Heart right ventricle (tissue), 16 donors: ENCODE measurements around the gene SEPTIN3. TPM values are rescaled to one million over a fixed set of nuclear protein-coding genes. Genes with fewer than 3 reads are reported as not detected.

Experiments used
- ATAC-seq, 8 donors: fragments of 200-7000 bp; cut with Tn5 transposase; one replicate each; pipeline ENCODE4 v1.9.1; 2020; ENCODE audit warnings: mild to moderate bottlenecking in 8 of 8, moderate library complexity in 8 of 8, moderate number of reproducible peaks in 1 of 8
- DNase-seq, 2 donors: peaks; one replicate each; pipeline ENCODE4 v3.0.0-alpha.2; 2020
- H3K27ac ChIP-seq, 10 donors: fragments of 200-600 bp; sonication (generic) in 2 of 10; one replicate each; pipeline versions ENCODE4 v1.5.0 to v1.8.0; 2020 to 2022; ENCODE audit warnings: mild to moderate bottlenecking in 3 of 10
- H3K27me3 ChIP-seq, 7 donors: fragments of 200-600 bp; one replicate each; pipeline ENCODE4 v1.8.0; 2021 to 2022; ENCODE audit warnings: mild to moderate bottlenecking in 2 of 7
- H3K36me3 ChIP-seq, 9 donors: fragments of 200-600 bp; sonication (generic) in 1 of 9; one replicate each; pipeline versions ENCODE4 v1.5.0 to v1.8.0; 2020 to 2022; ENCODE audit warnings: mild to moderate bottlenecking in 2 of 9
- H3K4me1 ChIP-seq, 9 donors: fragments of 200-600 bp; sonication (generic) in 1 of 9; one replicate each; pipeline versions ENCODE4 v1.5.0 to v1.8.0; 2020 to 2022; ENCODE audit warnings: mild to moderate bottlenecking in 4 of 9
- H3K4me3 ChIP-seq, 10 donors: fragments of 200-600 bp; sonication (generic) in 2 of 10; one replicate each; pipeline versions ENCODE4 v1.5.0 to v1.8.0; 2020 to 2022; ENCODE audit warnings: mild to moderate bottlenecking in 7 of 10, moderate library complexity in 2 of 10
- H3K9me3 ChIP-seq, 11 donors: fragments of 200-600 bp in 10 of 11; sonication (generic) in 2 of 11; one replicate each; pipeline versions ENCODE4 v1.5.0 to v1.8.0; 2013 to 2022; ENCODE audit warnings: mild to moderate bottlenecking in 2 of 11, control low read depth in 1 of 11, moderate library complexity in 1 of 11
- WGBS, 2 donors: extraction: QIAGEN DNeasy Blood & Tissue Kit; methylation state at CpG; one replicate each; pipeline ENCODE4 v1.1.7; 2013; ENCODE audit warnings: inconsistent platforms in 1 of 2; 5-methylcytosine and 5-hydroxymethylcytosine counted together
- intact Hi-C, 10 donors: fragments of 100-400 bp; cut with DNase I; formaldehyde crosslinking; loops; one replicate each; pipeline versions ENCODE4 v1.11.1 to v1.14.2; 2022
- polyA plus RNA-seq, 2 donors: library from polyadenylated mRNA; stranded (reverse); fragments of 200-250 nt; gene quantifications; one replicate each; pipeline ENCODE4 v1.2.3, GENCODE V29; 2013
- total RNA-seq, 10 donors: library from RNA; stranded (reverse); fragmentation: NEBNext Ultra II Directional in 3 of 10; extraction: Animal tissue kit (Norgen Biotek cat#: 25700) in 3 of 10; gene quantifications; one replicate each; pipeline versions ENCODE4 v1.2.1 to v1.2.4, GENCODE V29; 2021 to 2023
- TF ChIP-seq, protein P1 (sequence below), 9 donors: fragments of 200-600 bp; sonication (generic) in 2 of 9; IDR thresholded peaks; one replicate each; pipeline versions ENCODE4 v1.5.0 to v1.8.0; 2021 to 2022; ENCODE audit warnings: antibody characterized with exemption in 9 of 9, mild to moderate bottlenecking in 5 of 9, moderate library complexity in 1 of 9
- donor health status: Arrhythmogenic right ventricular cardiomyopathy.
- donor health status: ischemic (EF 13 %, LVEDD 7.1; RV severe dilation, severe dysfunction).
- donor health status: healthy with polysubstance abuse.
- donor health status: DM: no; HTN: yes; CAD: no.
- donor health status: DM: no; HTN: no; CAD: no.
- donor health status: ischemic (EF 25% LVEDD 6.9; RV normal size, moderate dysfunction).
- donor health status: ischemic (EF 25% LVEDD 5.7; RV mildly dilated, moderate dysfunction).
- donor health status: healthy.
- donor health status: DM: yes; HTN: yes; CAD: no.
- donor health status: Ischemic cardiomyopathy.
- donor health status: ischemic (EF 35%, LVEDD 5.7; RV mildly dilated, moderate dysfunction).
- donor health status: nonischemic (EF 11% LVEDD 7.7; RV severe dilation, severe dysfunction).
- donor health status: DM: yes; HTN: yes; CAD: no.
- donor health status: PGD.
- donor health status: ischemic (EF 29% LVEDD 5.4; RV normal size, mild dysfunction).
- donor health status: nonischemic (EF 23%, LVEDD 6.1; RV moderate dilation, normal function).

The SEPTIN3 gene
- total and polyA plus RNA-seq, 12 donors, result 0.03 to 0.44 (median 0.10) TPM; not detected in 6

DNA sequence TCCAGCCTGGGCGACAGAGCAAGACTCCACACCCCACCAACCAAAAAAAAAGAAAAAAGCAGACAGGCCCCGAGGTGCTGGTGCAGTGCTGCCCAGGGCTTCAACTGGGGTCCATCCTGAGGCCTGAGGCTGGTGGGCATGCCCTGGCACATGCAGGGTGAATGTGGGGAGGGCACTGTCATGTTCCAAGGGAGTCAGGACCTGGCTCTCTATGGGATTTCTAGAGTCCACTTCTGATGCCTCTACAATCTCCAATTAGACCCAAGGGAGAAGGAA is 32.4 kb upstream of the SEPTIN3 start:
- H3K4me3 ChIP-seq, result no peak overlapping the region
- 94 to 100% methylated on average over 2 of the region's 2 CpGs for WGBS, 2 donors

GRCh38 chr22:41939981-41940831 is 29.0 kb upstream of the SEPTIN3 start:
- no peaks in the 10 kb centered on the region for H3K27me3 ChIP-seq
- WGBS, 2 donors, result 85 to 87% methylated on average over 13 of the region's 13 CpGs
- peak overlapping the region in 2 of 10 donors; percentile 5 to 85 for H3K27ac ChIP-seq
- TF ChIP-seq, protein P1, sequence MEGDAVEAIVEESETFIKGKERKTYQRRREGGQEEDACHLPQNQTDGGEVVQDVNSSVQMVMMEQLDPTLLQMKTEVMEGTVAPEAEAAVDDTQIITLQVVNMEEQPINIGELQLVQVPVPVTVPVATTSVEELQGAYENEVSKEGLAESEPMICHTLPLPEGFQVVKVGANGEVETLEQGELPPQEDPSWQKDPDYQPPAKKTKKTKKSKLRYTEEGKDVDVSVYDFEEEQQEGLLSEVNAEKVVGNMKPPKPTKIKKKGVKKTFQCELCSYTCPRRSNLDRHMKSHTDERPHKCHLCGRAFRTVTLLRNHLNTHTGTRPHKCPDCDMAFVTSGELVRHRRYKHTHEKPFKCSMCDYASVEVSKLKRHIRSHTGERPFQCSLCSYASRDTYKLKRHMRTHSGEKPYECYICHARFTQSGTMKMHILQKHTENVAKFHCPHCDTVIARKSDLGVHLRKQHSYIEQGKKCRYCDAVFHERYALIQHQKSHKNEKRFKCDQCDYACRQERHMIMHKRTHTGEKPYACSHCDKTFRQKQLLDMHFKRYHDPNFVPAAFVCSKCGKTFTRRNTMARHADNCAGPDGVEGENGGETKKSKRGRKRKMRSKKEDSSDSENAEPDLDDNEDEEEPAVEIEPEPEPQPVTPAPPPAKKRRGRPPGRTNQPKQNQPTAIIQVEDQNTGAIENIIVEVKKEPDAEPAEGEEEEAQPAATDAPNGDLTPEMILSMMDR (IDR thresholded peaks at IDR 0.05), result no peak
- DNase-seq (no peak), ATAC-seq (no peak)
- peaks cover 0 to 12% (median 0%) of the 10 kb centered on the region in 9 donors for H3K36me3 ChIP-seq
- intact Hi-C loops, result loop anchor here (1.0 to 5.0 kb wide), 9 partner anchors 115 to 243 kb away; partner anchors contain the start of gene MEI1 (in 2 of the 10)
- H3K9me3 ChIP-seq, result no peaks in the 10 kb centered on the region
- H3K4me1 ChIP-seq, result peaks cover 0 to 30% (median 7%) of the 10 kb centered on the region in 9 donors
- no peak overlapping the region for H3K4me3 ChIP-seq

More for the DNA sequence above, 32.4 kb upstream of the SEPTIN3 start:
- Histone ChIP-seq H3K36me3 (peaks cover 0 to 12% (median 0%) of the 10 kb centered on the region in 9 donors), H3K9me3 (no peaks in the 10 kb centered on the region), H3K27ac (no peak overlapping the region), H3K4me1 (peaks cover 0 to 30% (median 9%) of the 10 kb centered on the region in 9 donors), H3K27me3 (no peaks in the 10 kb centered on the region)
- ATAC-seq, result no peak
- intact Hi-C loops, result no loop called here
- DNase-seq, result no peak
- TF ChIP-seq, protein P1 (IDR thresholded peaks at IDR 0.05), result no peak

GRCh38 chr22:41940832-41941765 is 28.1 kb upstream of the SEPTIN3 start:
- Histone ChIP-seq H3K27me3 (no peaks in the 10 kb centered on the region), H3K9me3 (no peaks in the 10 kb centered on the region), H3K36me3 (peaks cover 0 to 12% (median 0%) of the 10 kb centered on the region in 9 donors), H3K4me1 (peaks cover 0 to 34% (median 10%) of the 10 kb centered on the region in 9 donors), H3K27ac (peak overlapping the region in 2 of 10 donors; percentile 5 to 85), H3K4me3 (no peak overlapping the region)
- TF ChIP-seq, protein P1 (IDR thresholded peaks at IDR 0.05), result peak; percentile 80 to 98 (median 92)
- 48 to 55% methylated on average over 13 of the region's 13 CpGs for WGBS, 2 donors
- intact Hi-C loops, result loop anchor here (1.0 to 5.0 kb wide), 13 partner anchors 116 to 275 kb away; partner anchors contain the start of gene MEI1 (in 2 of the 10)
- ATAC-seq, result peak; percentile 85 to 94 (median 88)
- DNase-seq, result peak; percentile 82 to 84

- DNase-seq (no peak), ATAC-seq (no peak)
- Histone ChIP-seq H3K36me3 (peaks cover 0 to 8% (median 0%) of the 10 kb centered on the region in 9 donors), H3K27ac (no peak overlapping the region), H3K27me3 (no peaks in the 10 kb centered on the region), H3K4me1 (peaks cover 0 to 46% (median 14%) of the 10 kb centered on the region in 9 donors), H3K4me3 (no peak overlapping the region), H3K9me3 (no peaks in the 10 kb centered on the region)
- 58 to 63% methylated on average over 9 of the region's 9 CpGs for WGBS, 2 donors
- intact Hi-C loops, result loop anchor here in 7 of 10 donors (2.0 to 5.0 kb wide), 5 partner anchors 119 to 246 kb away; partner anchors contain the start of gene MEI1 (in 2 of the 7)
- TF ChIP-seq, protein P1 (IDR thresholded peaks at IDR 0.05), result no peak
These were observed 25.5 kb upstream of the SEPTIN3 start for GRCh38 chr22:41943661-41944209.
